Ecto neural progenitor cell (in vitro differentiated cells): ENCODE measurements around the gene MLH3.
A peak's percentile ranks its signal among the peaks of the same experiment; 100 is the strongest.
"Not testable (repeated sequence)": the region's sequence is repeated elsewhere in the genome, so short reads cannot be mapped to it uniquely, and the experiment has no call there.

Source experiments
- DNase-seq: peaks from one replicate; pipeline ENCODE4 v3.0.0-alpha.2; 2018; ENCODE audit warnings: low spot score

The MLH3 gene

DNA sequence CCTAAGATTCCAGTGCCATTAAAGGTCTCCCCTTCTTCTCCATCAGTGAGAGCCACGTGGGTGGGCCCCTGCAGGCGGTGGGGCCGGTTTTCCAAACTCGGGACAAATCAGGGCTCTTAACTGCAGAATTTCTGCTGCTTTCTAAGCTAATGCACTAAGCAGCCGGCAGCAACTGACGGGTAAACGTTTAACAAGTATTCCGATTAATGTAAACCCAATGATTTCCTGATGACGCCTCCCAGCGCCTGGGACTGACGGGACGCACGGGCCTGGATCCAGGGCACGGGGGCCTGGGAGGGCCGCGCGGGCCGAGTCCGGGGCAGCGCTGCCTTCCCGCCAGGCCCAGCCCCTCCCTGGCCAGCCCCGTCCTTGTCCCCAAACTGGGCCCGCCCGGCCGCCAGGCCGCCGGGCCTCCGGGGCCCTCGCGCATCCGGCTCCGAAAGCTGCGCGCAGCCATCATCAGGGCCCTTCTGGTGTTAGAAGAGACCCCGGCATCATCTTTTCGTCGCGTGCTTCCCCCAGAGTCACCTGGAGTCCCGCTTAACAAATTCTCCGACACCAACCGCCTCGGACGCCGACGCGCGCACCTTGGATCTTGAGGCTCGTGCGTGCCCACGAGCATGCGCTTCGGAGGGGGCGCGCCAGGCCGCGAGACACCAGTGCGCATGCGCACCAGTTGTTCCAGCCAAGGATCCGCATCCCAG, at the start of gene MLH3:
Gene MLH3, minus strand, starts transcription at position 616 of the 704 bp plus-strand sequence. CDS start 1,812 bp downstream, outside the sequence.
- peak; percentile 91 for DNase-seq

DNA sequence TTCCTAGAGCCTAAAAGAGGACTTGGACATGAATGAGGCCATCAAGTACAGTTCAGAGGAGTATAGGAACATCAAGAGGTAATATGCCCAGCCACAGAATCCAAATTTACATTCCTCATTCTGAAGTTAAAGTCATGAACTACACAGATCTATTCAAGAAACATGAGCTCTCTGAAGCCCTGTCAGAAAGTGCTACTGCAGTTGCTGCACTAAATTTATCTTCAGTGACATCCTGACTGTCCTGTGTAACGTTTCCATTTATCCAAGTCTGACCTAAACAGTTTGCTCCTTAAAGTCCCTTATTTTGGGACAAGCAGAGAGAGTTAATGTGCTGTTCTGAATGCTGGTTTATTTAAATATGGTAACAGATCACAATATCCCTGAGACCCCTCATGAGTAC, 47.4 kb upstream of the MLH3 start:
- DNase-seq = no peak

- DNase-seq = no peak
These were observed 46.9 kb upstream of the MLH3 start for GRCh38 chr14:75098212-75098611.

GRCh38 chr14:75096959-75097358, 45.7 kb upstream of the MLH3 start:
- no peak for DNase-seq

DNA sequence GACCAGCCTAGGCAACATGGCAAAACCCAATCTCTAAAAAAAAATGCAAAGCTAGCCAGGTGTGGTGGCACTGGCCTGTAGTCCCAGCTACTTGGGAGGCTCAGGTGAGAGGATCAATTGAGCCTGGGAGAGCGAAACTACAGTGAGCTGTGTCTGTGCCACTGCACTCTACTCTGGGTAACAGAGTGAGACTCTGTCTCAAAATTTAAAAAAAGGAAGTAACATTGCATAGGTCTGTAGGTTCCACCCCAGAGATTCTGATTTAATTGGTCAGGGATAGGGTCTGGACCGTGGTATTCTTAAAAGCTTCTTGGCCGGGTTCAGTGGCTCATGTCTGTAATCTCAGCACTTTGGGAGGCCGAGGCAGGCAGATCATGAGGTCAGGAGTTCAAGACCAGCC, 44.4 kb upstream of the MLH3 start:
- no peak for DNase-seq

DNA sequence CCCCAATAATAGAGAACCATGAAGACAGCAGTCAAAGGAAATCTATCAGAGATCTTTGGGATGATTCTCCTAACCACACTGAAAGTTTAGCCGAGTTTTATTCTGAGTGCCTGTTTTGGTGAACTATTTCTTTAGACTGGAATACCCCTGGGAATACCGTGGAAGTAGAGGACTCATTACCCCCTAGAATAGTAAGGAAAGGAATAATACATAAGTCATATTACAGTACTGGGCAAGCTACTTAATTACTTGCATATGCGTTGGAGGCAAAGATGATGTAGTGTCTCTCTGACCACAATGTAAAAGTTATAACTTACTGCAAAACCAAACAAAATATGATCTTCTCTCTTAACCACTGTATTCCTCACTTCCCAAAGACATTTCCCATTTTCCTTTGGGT, 43.6 kb upstream of the MLH3 start:
- DNase-seq = no peak

GRCh38 chr14:75092698-75093097, 41.4 kb upstream of the MLH3 start:
- DNase-seq = no peak

- no peak for DNase-seq
These were observed 40.0 kb upstream of the MLH3 start for GRCh38 chr14:75091251-75091650.

DNA sequence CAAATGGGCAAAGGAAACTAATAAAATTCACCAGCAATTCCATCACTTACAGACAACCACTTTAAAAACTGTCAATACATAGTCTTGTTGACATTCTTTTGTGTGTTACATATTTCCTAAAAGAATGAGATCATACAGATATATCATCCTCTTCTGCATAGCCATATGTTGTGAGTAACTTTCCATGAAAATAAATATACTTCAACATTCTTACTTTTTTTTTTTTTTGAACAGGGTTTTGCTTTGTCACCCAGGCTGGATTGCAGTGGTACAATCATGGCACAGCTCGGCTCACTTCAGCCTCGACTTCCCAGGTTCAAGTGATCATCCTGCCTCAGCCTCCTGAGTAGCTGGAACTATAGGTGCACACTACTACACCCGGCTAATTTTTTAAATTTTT, 39.1 kb upstream of the MLH3 start:
- no peak for DNase-seq

GRCh38 chr14:75088566-75089373, 37.5 kb upstream of the MLH3 start:
- DNase-seq = peak; percentile 52

GRCh38 chr14:75088153-75088552, 36.9 kb upstream of the MLH3 start:
- no peak for DNase-seq

GRCh38 chr14:75084513-75084912, 33.2 kb upstream of the MLH3 start:
- no peak for DNase-seq

DNA sequence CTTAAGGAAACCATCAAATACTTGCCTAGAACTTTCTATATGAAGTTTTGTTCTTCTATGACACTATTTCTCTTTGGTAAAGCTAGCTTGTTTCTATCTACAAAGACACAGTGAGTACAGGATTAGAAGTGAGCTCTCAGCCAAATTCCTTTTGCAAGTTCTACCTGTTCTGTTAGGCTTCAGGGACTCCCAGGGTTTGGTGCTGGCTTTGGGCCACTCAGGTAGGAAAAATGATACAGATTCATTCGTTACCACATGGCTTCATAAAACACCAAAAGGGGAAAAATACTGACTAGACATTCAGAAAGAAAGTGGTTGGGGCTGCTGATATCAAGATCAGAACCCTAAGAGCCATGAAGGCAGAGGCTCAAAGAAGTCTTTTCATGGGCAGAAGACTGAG, 32.0 kb upstream of the MLH3 start:
- no peak for DNase-seq

- no peak for DNase-seq
These were observed 30.5 kb upstream of the MLH3 start for GRCh38 chr14:75081660-75082229.

DNA sequence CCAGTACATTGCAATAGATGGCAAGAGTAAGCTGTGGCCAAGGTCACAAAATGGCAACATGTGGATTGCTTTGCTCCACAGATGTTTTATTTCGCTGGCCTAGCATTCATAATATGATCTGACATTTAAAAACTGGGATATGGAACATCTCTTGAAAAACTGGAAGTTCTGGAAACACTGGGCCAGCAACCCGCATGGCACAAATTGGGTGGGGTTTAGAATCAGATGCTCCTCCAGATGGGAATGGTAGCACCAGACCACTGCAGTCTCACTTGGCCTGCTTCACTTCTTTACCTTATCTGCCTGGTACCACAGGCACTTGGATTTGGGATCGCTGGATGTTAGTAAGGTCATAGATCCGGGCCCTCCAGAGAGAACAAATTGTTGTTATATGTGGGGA, 28.3 kb upstream of the MLH3 start:
- DNase-seq = no peak

DNA sequence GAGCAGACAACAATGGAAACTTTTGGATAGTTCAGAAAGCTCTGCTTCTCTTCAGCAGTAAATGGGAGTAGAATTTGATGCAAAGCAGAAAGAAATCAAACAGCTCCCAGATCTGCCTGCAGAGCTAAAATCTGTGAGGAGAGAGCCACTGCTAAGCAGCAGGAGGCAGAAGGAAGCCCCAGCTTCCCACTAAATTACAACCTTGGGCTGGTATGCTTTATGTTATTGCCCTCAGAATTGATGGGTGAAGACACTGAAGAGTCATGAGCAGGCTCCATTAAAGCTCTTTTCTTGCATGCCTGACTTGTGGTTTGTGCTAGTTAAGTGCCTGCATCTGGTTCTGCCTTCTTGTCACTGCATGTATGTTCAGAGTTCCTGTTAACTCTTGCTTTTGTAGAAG, 26.5 kb upstream of the MLH3 start:
- no peak for DNase-seq

DNA sequence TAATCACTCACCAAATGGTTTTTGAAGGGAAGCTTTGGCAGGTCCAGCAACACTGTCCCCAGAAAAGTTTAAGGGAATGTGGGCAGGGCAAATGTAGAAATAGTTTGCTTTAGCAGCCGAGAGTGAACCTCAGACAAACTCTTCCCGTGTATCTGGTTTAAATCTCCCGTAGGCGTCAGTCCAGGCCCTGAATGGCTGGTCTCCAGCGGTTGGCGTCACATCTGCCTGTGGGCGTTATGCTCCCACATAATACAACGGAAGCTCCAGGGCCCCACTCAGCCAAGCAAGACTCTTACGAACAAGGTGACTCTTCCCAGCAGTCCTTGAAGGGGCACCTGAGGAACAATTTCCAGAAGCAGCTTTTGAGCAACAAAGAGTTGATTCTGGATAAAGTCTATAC, 19.1 kb upstream of the MLH3 start:
- DNase-seq = no peak

- no peak for DNase-seq
These were observed 18.5 kb upstream of the MLH3 start for GRCh38 chr14:75069811-75070145.

DNA sequence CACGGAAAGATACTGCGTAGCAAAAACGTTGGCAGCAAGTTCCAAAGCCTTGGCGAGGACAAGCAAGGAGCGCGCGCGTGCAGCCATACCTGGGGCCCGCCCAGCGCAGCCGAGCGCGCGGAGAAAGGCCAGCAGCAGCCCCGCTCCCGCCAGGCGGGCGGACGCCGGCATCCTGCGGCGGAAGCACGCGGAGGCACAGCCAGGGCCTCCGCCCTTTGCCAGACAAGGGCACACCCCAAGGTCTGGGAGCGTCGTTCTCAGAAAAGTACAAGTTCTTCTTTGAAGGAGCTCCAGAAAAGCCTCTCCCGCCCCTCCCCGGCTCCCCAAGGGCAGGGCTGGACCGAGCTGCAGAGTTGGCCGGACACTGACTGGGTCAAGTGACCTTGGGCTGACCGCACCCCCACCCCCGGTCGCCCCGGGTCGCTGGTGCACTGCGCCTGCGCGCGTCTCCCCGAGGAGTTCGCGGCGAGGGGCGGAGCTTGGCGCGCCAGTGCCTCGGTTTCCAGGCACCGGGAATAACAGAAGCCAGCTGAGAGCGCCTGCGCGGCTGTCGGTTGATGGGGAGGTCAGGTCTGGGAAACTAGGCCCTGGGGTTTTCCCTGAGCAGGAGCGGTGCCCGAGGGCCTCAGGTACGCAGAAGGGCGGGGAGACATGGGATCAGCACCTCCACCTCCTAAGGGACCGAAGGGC, 18.0 kb upstream of the MLH3 start, which contains the start of gene ZC2HC1C:
Gene ZC2HC1C, plus strand, starts transcription at position 521 of the 690 bp plus-strand sequence. CDS start 933 bp downstream, outside the sequence.
- DNase-seq = peak; percentile 95

DNA sequence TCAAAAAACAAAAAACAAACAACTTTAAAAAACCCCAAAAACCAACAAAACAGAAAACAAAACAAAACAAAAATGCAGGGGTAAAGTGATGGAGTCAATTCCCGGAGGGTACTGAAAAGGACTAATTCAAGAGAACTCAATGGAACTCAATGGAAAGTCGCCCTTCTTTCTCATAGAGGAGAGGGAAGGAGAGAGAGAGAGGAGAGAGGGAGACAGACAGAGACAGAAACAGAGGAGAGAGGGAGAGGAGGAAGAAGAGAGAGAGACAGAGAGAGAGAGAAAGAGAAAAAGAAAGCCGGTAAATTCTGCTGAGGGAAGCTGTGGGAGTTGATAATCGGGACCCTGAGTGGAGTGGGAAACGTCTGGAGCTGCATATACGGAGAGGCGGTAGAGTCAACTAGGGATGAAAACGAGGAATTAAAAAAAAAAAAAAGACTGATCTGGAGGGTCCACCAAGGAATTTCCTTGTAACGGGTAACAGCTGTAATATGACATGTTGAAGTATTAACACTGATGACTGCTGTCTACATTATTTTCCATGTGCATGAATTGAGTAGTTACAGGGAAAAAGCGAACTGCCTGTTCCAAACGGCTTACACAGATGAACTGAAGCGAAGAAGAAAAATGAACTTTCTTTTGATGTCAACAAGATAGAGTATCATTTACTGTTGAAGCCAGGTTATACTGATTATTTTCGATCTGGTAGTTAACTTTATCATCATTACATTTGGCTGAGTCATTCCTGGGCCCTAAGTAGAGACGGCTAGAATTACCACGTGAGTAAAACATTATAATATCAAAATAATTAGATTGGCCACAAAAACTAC, 17.2 kb upstream of the MLH3 start:
- DNase-seq = no peak

- not testable (repeated sequence) for DNase-seq
These were observed 16.5 kb upstream of the MLH3 start for GRCh38 chr14:75067765-75068164.

- DNase-seq = no peak
These were observed 15.9 kb upstream of the MLH3 start for GRCh38 chr14:75067212-75067611.
